RKO (cell line): Measurements from ENCODE around the gene APOH.

ENCODE experiments used
- DNase-seq: peaks from one replicate; pipeline ENCODE4 v3.0.0-alpha.2; 2016; ENCODE audit warnings: low spot score

APOH gene

GRCh38 chr17:66192378-66192687 is 36.9 kb downstream of the APOH start:
- DNase-seq: no peak

- DNase-seq: peak; percentile 69
Measured at GRCh38 chr17:66191593-66192377, 37.4 kb downstream of the APOH start, which contains the start of gene CEP112. CEP112 (minus strand) TSS chr17:66192133.

GRCh38 chr17:66190738-66191592 is 38.2 kb downstream of the APOH start:
- DNase-seq: peak; percentile 60

GRCh38 chr17:66187718-66188117 is 41.5 kb downstream of the APOH start:
- no peak for DNase-seq

GRCh38 chr17:66185862-66186261 is 43.4 kb downstream of the APOH start:
- DNase-seq: no peak

GRCh38 chr17:66184392-66184791 is 44.8 kb downstream of the APOH start:
- no peak for DNase-seq

- DNase-seq: no peak
Measured at GRCh38 chr17:66183529-66183928, 45.7 kb downstream of the APOH start.

GRCh38 chr17:66178642-66179041 is 50.6 kb downstream of the APOH start:
- DNase-seq: no peak

- no peak for DNase-seq
Measured at GRCh38 chr17:66177048-66177447, 52.2 kb downstream of the APOH start.

GRCh38 chr17:66175892-66176291 is 53.3 kb downstream of the APOH start:
- no peak for DNase-seq

- no peak for DNase-seq
Measured at GRCh38 chr17:66172691-66173223, 56.5 kb downstream of the APOH start.

- no peak for DNase-seq
Measured at GRCh38 chr17:66172144-66172543, 57.1 kb downstream of the APOH start.

- no peak for DNase-seq
Measured at GRCh38 chr17:66171692-66172091, 57.5 kb downstream of the APOH start.

- no peak for DNase-seq
Measured at GRCh38 chr17:66171172-66171571, 58.0 kb downstream of the APOH start.

- no peak for DNase-seq
Measured at GRCh38 chr17:66169839-66170238, 59.4 kb downstream of the APOH start.

GRCh38 chr17:66167189-66167815 is 61.9 kb downstream of the APOH start:
- no peak for DNase-seq

GRCh38 chr17:66165537-66166123 is 63.6 kb downstream of the APOH start:
- peak; percentile 70 for DNase-seq
